HG03097 (cell line): Measurements from ENCODE around the gene GLOD4.
"Not testable (repeated sequence)": the region's sequence is repeated elsewhere in the genome, so short reads cannot be mapped to it uniquely, and the experiment has no call there.

ENCODE experiments used
- ATAC-seq: cut with Tn5 transposase; IDR thresholded peaks from one replicate; pipeline ENCODE4 v1.9.1; 2021; ENCODE audit not compliant: unreplicated experiment, low FRiP score

GLOD4 gene

DNA sequence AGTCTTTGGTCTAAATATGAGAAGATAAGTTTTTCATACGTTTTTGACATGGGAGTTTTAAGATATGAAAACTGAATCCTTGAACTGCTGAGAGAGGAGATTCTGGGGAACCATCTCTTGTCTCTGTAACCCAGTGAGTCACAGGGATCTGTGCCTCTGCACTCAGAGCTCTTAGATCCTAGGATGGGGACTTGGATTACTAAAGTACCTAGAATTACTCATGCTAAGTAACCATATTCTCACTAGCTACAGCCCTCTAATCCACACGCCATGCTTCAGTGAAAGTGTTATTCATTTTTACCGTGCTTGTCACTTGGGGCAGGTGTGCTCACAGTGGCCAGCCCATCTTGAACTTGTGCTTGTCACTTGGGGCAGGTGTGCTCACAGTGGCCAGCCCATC, 2.1 kb upstream of the GLOD4 start:
- no peak for ATAC-seq

DNA sequence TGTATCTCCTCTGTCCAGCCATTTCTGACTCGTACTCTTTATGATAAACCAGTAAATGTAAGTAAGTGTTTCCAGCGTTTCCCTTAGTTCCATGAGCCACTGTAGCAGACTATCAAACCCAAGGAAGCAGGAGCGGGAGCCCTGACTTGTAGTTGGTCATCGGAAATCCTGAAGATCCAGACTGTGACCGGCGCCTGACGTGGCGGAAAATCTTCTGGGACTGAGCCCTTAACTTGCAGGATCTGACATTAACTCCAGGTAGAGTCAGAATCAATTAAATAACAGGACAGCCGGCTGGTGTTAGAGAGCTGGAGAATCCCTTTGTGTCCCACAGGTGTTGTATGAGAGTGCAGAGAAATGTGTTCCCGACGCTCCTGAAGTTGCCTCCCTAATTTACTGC, 4.0 kb downstream of the GLOD4 start:
- no peak for ATAC-seq

DNA sequence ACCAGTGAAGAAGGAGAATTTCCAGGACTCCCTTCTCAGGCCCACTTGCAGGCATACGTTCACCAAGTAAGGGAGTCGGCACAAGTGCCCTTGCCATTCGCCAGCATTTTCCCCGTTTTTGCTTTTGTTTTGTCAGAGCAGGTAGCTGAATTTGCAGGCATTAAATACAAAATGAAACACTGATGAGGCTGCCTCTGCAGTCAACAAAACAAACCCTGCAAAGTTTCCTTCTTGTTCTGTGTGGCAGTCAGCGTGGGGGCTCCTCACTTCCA, 7.8 kb downstream of the GLOD4 start:
- no peak for ATAC-seq

DNA sequence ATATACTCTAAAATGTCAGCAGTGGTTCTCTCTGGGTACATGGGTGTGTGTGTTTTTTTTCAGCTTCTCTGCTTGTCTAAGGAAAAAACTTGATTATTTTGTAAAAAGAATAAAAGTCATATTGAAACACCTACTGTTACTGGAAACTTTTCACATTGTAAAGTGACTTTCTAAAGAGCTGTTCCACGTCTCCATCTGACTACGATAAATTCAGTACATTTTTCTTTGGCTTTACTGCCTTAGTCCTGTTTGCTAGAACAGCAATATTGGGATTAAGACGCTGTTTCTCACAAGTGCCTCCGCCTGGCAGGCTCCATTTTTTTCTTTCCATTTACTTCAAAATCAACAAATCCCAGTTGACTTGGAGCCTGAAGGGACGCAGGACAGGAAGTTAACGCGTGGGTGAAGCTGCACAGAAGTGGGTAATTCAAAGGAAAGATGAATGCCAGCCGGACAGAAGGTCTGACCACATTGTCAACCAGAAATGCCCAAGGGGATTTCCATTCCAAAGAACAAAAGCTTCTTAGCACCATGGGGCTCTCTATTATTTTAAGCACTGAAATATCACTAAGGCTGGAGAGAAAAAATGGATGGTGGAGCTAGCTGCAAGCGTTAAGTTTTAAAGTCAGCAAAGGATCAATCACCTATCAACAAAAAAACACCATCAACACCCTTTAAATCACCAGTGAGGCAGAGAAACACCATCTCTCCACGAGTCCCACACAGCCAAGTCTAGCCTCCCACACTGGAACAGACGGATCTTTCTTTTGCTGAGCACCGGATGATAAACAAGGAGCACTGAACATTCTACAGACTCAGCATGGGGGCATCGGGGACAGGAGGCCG, 8.4 kb downstream of the GLOD4 start:
- ATAC-seq: no peak

DNA sequence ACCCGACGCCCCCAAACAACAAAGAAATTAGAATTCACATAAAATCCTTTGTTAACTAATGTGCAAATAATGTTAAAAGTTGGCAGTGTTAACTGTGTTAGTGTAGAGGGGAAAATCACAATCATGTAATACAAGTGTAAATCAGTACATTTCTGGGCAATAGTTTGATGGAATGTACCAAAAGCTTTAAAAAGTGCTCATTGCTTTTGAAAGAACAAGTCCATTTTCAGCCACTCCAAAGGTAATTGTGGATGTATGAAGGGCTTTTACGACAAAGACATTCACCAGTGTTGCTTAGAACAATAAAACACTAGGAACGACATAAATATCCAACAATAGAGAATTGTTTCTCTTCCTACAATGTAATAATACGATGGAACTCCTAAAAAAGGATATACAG, 9.1 kb downstream of the GLOD4 start:
- no peak for ATAC-seq

DNA sequence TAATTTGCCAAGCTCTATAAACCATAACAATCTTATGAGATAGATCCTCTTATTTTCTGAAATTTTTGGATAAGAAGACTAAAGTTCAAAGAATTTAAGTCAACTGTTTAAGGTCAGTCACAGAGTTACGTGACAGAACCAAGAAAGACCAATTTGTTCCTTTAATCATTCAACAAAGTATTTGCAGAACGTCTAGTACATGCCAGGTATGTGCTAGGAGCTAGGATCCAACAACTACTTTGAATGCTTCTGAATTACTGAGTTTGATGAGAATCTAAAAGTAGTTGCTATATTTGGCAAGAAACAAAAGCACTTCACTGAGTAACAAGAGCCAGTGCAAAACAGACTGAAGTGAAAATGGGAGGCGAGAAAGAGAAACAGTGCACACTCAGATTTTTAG, 15.0 kb downstream of the GLOD4 start:
- no peak for ATAC-seq

DNA sequence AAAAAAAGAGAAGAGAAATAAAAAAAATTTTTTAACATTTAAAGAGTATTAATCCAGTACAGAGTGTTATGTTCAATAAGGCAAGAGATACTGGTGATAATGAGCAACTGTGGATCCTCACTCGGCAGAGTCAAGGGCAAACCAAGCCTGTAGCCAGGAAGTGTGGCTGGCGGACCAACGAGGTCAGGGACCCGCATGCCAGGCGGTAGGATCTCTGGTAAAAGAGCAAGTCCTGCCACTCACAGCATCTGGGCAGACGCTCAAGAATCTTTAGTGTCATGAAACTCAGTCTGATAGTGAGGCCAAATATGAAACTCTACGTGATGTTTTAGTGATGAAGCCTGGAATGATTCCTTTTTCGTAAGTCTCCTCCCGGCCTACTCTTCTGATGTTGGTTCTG, 21.7 kb downstream of the GLOD4 start:
- no peak for ATAC-seq

DNA sequence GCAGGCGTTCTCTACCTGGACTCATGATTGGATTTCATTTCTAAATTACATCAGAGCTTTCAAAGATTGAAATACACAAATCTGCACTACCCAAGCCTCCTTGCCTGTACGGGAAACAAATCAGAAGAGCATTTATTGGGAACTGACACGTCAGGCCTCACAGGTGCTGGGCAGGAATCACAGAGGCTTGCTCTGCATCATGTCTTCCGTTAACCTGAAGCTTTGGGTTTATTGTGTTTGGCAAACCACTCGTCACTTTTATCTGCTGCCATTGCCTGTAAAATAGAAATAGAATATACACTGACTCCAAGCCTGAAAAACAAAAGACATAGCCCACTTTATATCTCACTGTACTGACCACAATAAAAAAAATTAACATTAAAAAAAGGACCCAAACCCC, 22.1 kb downstream of the GLOD4 start:
- ATAC-seq: no peak

DNA sequence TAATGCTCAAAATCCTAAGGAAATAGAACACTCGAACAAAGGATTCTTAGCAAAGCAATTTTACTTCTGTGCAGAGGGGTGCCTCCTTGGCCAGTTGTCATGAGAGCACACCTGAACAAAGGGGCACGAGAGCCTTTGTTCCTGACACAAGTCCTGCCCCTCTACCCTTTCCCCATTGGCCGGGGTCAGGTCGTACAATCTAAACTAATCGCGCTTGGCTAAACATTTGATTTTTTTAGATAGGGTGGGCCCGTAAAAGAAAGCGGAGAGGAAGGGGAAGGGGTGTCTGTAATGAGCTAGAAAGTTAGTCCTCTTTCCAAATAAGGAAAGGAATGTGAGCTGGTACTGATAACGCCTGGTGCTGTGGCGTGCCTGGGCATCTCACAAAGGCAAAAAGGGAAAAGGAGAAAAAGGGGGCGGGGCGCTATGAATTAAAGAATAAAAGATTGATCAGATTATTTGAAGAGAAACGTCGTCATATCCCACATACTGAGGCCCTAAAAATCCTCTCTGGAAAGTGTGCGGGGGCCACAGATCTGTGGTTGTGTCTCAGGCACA, 26.0 kb downstream of the GLOD4 start:
- not testable (repeated sequence) for ATAC-seq

DNA sequence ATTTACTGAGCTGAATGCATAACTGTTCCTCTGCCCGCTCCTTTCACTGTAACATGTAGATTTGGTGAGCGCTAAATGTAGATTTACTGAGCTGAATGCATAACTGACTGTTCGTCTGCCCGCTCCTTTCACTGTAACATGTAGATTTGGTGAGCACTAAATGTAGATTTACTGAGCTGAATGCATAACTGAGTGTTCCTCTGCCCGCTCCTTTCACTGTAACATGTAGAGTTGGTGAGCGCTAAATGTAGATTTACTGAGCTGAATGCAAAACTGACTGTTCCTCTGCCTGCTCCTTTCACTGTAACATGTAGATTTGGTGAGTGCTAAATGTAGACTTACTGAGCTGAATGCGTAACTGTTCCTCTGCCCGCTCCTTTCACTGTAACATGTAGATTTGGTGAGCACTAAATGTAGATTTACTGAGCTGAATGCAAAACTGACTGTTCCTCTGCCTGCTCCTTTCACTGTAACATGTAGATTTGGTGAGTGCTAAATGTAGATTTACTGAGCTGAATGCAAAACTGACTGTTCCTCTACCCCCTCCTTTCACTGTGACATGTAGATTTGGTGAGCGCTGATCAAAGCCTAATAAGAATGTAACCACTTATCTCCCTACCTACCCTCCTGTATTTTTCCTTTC, 26.6 kb downstream of the GLOD4 start:
- ATAC-seq: not testable (repeated sequence)

DNA sequence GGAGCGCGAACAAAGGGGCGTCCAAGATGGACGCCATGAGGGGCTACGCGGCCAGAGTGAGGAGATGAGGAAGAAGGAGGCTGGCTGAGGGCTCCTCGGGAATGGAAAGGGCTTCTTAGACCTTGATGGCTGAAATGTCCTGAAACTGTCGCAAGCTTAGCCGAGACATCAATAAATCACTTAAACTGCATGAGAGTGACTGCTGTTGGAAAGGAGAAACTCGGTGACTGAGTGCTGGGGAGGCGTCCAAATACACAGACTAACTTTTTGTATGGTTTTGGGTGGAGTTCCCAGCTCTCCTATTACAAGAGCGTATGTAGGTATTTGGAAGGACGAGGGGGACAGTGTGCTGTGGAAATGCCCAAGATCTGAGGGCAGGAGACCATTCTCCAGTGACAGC, 28.7 kb downstream of the GLOD4 start:
- ATAC-seq: no peak

DNA sequence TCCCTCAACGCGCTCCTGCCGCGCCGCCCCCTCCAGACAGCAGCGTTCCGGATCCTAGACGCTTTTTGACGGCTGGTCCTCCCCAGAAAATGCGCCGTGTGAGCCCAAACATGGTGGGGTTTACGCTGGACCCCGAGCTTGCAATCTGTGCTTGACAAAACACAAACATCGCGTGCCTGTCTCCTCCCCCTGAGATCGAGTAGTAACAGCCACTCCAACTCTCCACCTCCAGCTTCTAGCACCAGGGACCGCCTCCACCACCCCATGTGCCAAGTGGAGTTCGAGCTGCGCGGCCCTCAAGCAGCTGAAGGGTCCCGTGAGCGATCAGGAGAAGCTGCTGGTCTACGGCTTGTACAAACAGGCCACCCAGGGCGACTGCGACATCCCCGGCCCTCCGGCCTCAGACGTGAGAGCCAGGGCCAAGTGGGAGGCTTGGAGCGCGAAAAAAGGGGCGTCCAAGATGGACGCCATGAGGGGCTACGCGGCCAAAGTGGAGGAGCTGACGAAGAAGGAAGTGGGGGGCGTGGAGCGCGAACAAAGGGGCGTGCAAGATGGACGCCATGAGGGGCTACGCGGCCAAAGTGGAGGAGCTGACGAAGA, 29.4 kb downstream of the GLOD4 start:
- no peak for ATAC-seq

DNA sequence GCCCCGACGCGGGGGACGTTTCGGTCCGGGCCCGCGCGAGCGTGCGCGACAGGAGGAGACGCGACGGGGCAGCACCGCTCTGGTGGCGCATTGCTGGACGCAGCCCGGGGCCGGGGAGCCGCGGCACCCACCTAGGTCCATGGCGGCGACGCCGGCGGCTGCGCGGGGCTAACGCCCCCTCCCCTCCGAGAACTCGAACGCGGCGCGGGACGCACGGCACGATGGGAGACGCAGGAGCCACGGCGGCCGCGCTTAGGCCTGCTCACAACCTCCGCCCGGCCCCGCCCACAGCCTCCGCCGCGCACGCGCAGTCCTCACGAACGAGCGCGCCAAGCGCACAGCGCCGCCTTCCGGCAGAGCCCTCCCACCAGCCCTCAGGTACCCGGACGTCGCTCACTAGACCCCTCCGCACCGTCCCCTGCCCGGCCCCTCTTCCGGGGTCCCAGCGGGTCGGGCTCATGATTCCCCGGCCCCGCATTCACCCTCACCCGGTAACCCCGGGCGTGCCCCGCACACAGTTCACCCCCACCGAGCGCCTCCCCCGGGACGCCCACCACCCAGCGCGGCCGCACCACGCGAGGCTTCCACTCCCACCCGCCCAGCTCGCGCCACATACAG, 30.0 kb downstream of the GLOD4 start, which contains the start of gene GEMIN4:
GEMIN4 (minus strand) TSS at position 263 of the 618 bp plus-strand sequence; CDS start at position 141, 122 bp downstream.
- peak; percentile 82 for ATAC-seq

DNA sequence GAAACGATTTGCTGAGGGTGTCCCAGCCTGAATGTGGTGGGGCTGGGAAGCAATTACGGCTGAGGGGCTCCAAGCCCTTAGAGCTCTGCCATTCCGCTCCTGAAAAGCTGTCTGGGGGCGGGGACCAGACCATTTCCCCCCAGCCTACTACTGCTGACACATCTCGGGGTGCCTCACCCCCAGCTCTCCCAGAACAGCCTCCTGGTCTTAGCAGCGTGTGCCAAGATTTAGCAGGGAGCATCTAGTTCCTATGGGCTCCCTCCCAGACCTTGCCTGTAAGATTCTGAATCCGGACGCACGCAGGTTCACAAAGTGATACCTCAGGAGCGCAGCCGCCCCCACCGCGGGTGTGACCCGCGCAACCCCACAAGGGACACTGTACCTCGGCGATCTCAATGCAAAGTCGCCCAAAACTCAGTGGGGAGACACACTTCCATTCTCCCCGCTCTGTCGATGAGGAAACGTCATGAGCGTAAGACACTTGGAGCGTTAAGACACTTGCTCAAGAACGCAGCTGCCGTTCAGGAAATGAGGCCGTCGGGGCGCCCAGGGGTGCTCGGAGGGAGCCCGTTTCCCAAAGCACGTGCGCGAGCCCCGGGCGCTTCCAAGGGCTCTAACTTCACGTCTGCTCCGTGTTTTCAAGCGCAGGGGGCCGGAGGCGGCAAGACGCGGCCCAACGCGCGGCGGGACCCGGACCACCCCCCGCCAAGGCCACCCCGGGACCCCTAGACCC, 30.6 kb downstream of the GLOD4 start:
- peak; percentile 27 for ATAC-seq

DNA sequence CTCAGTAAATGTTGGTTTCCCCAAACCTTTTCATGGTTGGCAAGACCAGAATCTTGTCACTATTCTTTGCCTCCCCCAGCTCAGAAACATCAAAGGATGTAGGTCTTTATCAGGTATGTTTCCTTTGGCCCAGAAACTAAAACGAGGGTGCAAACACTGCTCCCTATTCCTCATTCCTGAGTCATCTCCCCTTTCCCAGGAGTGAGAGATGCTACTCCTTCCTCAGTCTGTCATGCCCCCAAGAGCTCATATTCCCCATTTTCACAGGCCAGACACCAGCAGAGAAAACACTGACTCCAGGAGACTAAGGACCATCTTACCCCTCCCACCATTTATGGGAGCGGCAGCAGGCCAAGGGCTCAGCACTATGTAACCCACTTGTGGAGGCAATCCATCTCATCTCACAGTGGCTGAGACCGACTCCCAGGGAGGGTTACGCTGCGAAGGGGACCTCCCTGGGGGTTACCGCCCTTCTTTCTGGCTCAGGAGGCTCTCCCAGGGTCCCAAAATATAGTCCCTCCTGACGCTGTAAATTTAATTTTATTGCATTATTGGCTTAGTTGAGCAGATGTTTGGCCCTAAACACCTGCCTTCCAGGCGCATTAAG, 31.5 kb downstream of the GLOD4 start:
- no peak for ATAC-seq

DNA sequence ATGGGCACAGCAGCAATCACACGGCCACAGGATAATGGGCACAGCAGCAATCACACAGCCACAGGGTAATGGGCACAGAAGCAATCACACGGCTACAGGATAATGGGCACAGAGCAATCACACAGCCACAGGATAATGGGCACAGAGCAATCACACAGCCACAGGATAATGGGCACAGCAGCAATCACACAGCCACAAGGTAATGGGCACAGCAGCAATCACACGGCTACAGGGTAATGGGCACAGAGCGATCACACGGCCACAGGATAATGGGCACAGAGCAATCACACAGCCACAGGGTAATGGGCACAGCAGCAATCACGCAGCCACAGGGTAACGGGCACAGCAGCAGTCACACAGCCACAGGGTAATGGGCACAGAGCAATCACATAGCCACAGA, 32.7 kb downstream of the GLOD4 start:
- ATAC-seq: not testable (repeated sequence)

DNA sequence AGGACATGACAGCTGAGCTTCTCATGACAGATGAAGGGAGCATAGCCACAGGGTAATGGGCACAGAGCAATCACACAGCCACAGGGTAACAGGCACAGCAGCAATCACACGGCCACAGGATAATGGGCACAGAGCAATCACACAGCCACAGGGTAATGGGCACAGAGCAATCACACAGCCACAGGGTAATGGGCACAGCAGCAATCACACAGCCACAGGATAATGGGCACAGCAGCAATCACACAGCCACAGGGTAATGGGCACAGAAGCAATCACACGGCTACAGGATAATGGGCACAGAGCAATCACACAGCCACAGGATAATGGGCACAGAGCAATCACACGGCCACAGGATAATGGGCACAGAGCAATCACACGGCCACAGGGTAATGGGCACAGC, 33.5 kb downstream of the GLOD4 start:
- ATAC-seq: not testable (repeated sequence)

DNA sequence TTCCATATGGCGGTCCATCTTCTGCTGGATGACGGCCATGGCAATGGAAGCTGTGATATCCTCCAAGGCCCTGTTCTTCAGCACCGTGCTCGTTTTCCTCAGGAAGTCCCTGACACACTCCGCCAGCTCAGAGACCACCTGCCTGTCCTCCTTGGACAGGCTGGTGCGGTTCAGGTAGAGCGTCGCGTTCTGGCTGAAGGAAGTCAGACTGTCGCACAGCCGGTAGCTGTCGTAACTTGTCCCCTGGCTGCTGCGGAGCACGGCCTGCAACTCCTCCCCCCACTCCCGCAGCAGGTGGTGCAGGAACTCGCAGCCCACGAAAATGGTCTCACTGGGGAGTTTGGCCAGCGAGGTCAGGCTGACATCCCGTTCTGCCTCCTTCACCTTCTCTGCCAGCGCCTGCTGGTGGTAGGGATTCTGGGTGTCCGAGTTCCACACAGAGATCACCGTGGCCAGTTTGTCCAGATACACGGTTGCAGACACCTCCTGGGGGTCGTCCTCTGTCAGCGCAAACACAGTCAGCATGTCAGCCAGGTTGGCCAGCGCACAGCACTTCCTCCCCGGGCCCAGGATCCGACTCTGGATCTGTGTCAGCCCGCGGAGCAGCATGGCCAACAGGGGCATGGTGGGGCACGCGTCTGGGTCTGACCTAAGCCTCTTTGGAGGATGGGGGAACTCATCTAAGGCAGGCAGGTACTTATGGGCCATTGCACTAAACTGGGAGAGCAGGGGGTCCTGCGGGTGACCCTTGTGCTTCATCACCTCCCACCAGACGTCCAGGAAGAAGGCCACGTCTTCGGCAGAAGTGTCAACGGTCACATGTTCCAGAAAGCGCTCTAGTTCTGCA, 35.1 kb downstream of the GLOD4 start:
- no peak for ATAC-seq

DNA sequence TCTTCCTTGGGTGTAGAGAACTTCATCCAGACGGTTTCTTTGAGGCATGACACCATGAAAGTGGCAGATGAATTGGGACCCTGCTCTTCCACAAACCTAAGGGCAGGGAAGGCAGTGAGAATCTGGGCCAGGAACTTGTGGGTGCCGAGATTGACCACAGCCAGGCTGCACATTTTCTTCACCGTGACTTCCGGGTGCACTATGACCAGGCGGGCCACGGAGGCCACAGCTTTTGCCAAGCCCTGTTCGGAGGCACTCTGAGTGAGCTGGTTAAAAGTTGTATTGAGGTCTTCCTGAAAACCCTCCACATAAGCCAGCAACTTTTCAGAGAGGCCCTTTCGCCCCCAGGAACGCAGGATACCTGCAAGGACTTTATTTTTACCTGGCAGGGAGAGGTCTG, 35.9 kb downstream of the GLOD4 start:
- ATAC-seq: no peak
